Activated CD4-positive, alpha-beta T cell treated with anti-CD3 and anti-CD28 coated beads for 24 hours (primary cell): ENCODE data around the gene CCDC74B.
"Not testable (repeated sequence)": the region's sequence is repeated elsewhere in the genome, so short reads cannot be mapped to it uniquely, and the experiment has no call there.

Source experiments
- DNase-seq, 2 donors: peaks; one replicate each; pipeline ENCODE4 v3.0.0-alpha.2; 2020; ENCODE audit warnings: low read depth in 2 of 2

The CCDC74B gene

GRCh38 chr2:130102597-130103363 is 42.1 kb downstream of the CCDC74B start:
- not testable (repeated sequence) for DNase-seq
